ENCODE data around the gene LCN15. TPM values are rescaled to one million over a fixed set of nuclear protein-coding genes. Genes with fewer than 3 reads are reported as not detected.

LCN15 gene
- total RNA-seq, 1 experiment from 2014 or later, result not detected

DNA sequence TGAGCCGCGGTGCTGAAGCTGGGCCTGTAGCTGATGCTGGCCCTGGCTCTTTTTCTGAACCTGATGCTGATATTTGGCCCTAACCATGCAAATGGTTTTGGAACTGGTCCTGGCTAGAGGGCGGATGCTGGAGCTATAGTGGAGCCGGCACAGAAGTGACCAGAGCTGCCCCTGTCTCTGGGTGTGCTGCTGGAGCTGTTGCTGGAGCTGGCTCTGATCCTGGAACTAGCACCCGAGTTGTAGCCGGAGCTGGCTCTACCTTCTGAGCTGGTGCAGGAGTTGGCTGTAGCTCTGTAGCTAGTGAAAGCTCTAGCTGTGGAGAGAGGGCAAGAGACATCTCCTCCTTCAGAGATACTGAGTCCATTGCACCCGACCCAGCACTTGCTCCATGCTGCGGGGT, 34.4 kb downstream of the LCN15 start:
- Mint-ChIP-seq H3K36me3 (ENCODE audit: insufficient read depth, unreplicated experiment) (peaks cover 48% of the 10 kb centered on the region), H3K27me3 (ENCODE audit: insufficient read depth, unreplicated experiment) (no peaks in the 10 kb centered on the region), H3K4me1 (ENCODE audit: low read depth, unreplicated experiment) (peaks cover 10% of the 10 kb centered on the region), H3K4me3 (ENCODE audit: unreplicated experiment) (peak overlapping the region; percentile 97), H3K27ac (ENCODE audit: unreplicated experiment) (no peak overlapping the region), H3K9me3 (ENCODE audit: unreplicated experiment) (no peaks in the 10 kb centered on the region)
- no peak overlapping the region for H3K4me3 ChIP-seq (ENCODE audit: low read depth, low read length)
- H3K36me3 ChIP-seq (ENCODE audit: control insufficient read depth, insufficient read depth, low read length), result peaks cover 13% of the 10 kb centered on the region
- TSS peak; percentile 26 for BruUV-seq (replicated peaks)
- ChIA-PET POLR2A (interaction anchor here (0.6 to 2.7 kb wide), 2 partner anchors 70 to 356 kb away, joined by 4 to 8 read pairs; no protein-coding TSS in a partner anchor), CTCF (interaction anchor here (0.5 to 1.5 kb wide), 2 partner anchors 17 to 245 kb away, joined by 6 to 7 read pairs; partner anchors contain the start of gene DIPK1B)
- H3K27me3 ChIP-seq (replicated peaks; ENCODE audit: control insufficient read depth, insufficient read depth, low read length), result no peaks in the 10 kb centered on the region
- H3K4me1 ChIP-seq, result peaks cover 17% of the 10 kb centered on the region
- intact Hi-C loops (cut with micrococcal nuclease; ENCODE audit: unreplicated experiment), result loop anchor here (2.0 kb wide), 1 partner anchor 61 kb away; the partner anchor contains the start of gene TMEM141
- TF ChIP-seq, protein P1, sequence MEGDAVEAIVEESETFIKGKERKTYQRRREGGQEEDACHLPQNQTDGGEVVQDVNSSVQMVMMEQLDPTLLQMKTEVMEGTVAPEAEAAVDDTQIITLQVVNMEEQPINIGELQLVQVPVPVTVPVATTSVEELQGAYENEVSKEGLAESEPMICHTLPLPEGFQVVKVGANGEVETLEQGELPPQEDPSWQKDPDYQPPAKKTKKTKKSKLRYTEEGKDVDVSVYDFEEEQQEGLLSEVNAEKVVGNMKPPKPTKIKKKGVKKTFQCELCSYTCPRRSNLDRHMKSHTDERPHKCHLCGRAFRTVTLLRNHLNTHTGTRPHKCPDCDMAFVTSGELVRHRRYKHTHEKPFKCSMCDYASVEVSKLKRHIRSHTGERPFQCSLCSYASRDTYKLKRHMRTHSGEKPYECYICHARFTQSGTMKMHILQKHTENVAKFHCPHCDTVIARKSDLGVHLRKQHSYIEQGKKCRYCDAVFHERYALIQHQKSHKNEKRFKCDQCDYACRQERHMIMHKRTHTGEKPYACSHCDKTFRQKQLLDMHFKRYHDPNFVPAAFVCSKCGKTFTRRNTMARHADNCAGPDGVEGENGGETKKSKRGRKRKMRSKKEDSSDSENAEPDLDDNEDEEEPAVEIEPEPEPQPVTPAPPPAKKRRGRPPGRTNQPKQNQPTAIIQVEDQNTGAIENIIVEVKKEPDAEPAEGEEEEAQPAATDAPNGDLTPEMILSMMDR (IDR thresholded peaks at IDR 0.05; ENCODE audit: insufficient read depth in 1 of 2, low read depth in 1 of 2, low read length in 1 of 2, severe bottlenecking in 1 of 2, unreplicated experiment in 1 of 2), result no peak
- DNase-seq, result no peak
- no peaks in the 10 kb centered on the region for H3K9me3 ChIP-seq

DNA sequence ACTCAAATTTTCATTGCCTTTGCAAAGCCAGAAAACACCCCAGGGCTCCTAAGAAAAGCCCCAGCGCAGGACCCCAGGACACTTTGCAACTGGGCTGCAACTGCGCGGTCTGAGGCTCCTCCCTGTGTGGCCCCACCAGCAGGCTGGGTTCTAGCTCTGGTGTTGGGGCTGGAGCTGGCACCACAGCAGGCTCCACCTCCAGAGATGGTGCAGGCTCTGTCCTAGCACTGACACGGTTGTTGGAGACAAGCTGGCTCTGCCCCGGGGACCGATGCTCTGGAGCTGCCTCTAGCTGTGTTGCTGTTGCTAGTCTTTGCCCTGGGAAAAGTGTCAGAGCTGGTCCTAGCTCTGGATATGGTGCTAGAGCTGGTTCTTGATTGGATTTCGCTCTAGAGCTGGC, 35.2 kb downstream of the LCN15 start:
- no peak overlapping the region for H3K27ac Mint-ChIP-seq (ENCODE audit: unreplicated experiment)
- TF ChIP-seq, protein P1 (IDR thresholded peaks at IDR 0.05; ENCODE audit: insufficient read depth in 1 of 2, low read depth in 1 of 2, low read length in 1 of 2, severe bottlenecking in 1 of 2, unreplicated experiment in 1 of 2), result no peak
- H3K27me3 ChIP-seq (replicated peaks; ENCODE audit: control insufficient read depth, insufficient read depth, low read length), result no peaks in the 10 kb centered on the region
- H3K9me3 ChIP-seq, result no peaks in the 10 kb centered on the region
- no peaks in the 10 kb centered on the region for H3K27me3 Mint-ChIP-seq (ENCODE audit: insufficient read depth, unreplicated experiment)
- peaks cover 10% of the 10 kb centered on the region for H3K4me1 Mint-ChIP-seq (ENCODE audit: low read depth, unreplicated experiment)
- intact Hi-C loops (cut with micrococcal nuclease; ENCODE audit: unreplicated experiment), result loop anchor here (2.0 kb wide), 1 partner anchor 62 kb away; the partner anchor contains the start of gene TMEM141
- H3K4me3 Mint-ChIP-seq (ENCODE audit: unreplicated experiment), result peak overlapping the region; percentile 97
- H3K36me3 Mint-ChIP-seq (ENCODE audit: insufficient read depth, unreplicated experiment), result peaks cover 56% of the 10 kb centered on the region
- no peak for DNase-seq
- H3K9me3 Mint-ChIP-seq (ENCODE audit: unreplicated experiment), result no peaks in the 10 kb centered on the region
- H3K4me3 ChIP-seq (ENCODE audit: low read depth, low read length), result peak overlapping the region; percentile 99
- no TSS peak for BruUV-seq (replicated peaks)
- H3K4me1 ChIP-seq, result peaks cover 17% of the 10 kb centered on the region
- H3K36me3 ChIP-seq (ENCODE audit: control insufficient read depth, insufficient read depth, low read length), result peaks cover 15% of the 10 kb centered on the region
- CTCF ChIA-PET, result interaction anchor here (0.6 to 1.5 kb wide), 3 partner anchors 35 to 244 kb away, joined by 3 to 6 read pairs (median 4); no protein-coding TSS in a partner anchor
- POLR2A ChIA-PET, result interaction anchor here (0.5 to 2.7 kb wide), 5 partner anchors 16 to 459 kb away, joined by 3 to 8 read pairs (median 3); partner anchors contain the start of genes ANAPC2 and SSNA1

DNA sequence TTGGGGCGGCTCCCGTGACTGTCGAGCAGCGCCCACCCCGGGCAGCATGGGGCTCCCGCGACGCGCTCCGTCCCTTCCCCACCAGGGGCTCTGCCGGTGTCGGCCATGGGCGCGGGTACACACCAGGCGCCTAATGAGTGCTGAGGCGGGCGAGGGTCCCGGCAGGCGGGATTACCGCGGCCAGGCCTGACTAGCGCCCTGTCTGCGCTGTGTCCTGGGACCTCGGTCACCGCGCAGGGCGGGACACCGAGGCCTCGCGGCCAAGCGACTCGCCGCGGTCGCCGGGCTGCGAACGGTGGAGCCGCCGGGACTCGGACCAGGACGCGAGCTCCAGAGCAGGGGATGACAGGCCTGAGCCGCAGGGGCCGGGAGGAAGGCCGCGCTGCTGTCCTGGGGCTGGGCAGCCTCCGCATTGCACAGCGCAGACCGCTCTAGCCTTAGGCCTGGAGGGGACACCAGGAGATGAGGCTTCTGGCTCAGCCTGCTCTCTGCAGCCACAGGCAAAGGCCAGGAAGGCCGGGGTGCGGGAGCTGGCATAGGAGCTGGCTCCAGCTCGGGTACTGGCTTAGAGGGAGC, 35.7 kb downstream of the LCN15 start:
- peak in 1 of 2 experiments; percentile 58 for DNase-seq
- H3K27me3 ChIP-seq (replicated peaks; ENCODE audit: control insufficient read depth, insufficient read depth, low read length), result no peaks in the 10 kb centered on the region
- no TSS peak for BruUV-seq (replicated peaks)
- Mint-ChIP-seq H3K4me3 (ENCODE audit: unreplicated experiment) (peak overlapping the region; percentile 97), H3K36me3 (ENCODE audit: insufficient read depth, unreplicated experiment) (peaks cover 61% of the 10 kb centered on the region), H3K27me3 (ENCODE audit: insufficient read depth, unreplicated experiment) (no peaks in the 10 kb centered on the region), H3K4me1 (ENCODE audit: low read depth, unreplicated experiment) (peaks cover 10% of the 10 kb centered on the region), H3K27ac (ENCODE audit: unreplicated experiment) (no peak overlapping the region), H3K9me3 (ENCODE audit: unreplicated experiment) (no peaks in the 10 kb centered on the region)
- H3K9me3 ChIP-seq, result no peaks in the 10 kb centered on the region
- ChIA-PET CTCF (interaction anchor here (0.6 to 2.0 kb wide), 7 partner anchors 14 to 587 kb away, joined by 3 to 12 read pairs (median 4); no protein-coding TSS in a partner anchor), POLR2A (interaction anchor here (0.5 to 2.7 kb wide), 13 partner anchors 14 to 634 kb away, joined by 3 to 8 read pairs (median 3); partner anchors contain the start of genes ANAPC2, NACC2 and SSNA1)
- TF ChIP-seq, protein P1 (IDR thresholded peaks at IDR 0.05; ENCODE audit: insufficient read depth in 1 of 2, low read depth in 1 of 2, low read length in 1 of 2, severe bottlenecking in 1 of 2, unreplicated experiment in 1 of 2), result no peak
- peaks cover 17% of the 10 kb centered on the region for H3K36me3 ChIP-seq (ENCODE audit: control insufficient read depth, insufficient read depth, low read length)
- H3K4me1 ChIP-seq, result peaks cover 17% of the 10 kb centered on the region
- peak overlapping the region; percentile 99 for H3K4me3 ChIP-seq (ENCODE audit: low read depth, low read length)
- intact Hi-C loops (cut with micrococcal nuclease; ENCODE audit: unreplicated experiment), result loop anchor here (2.0 kb wide), 1 partner anchor 62 kb away; the partner anchor contains the start of gene TMEM141

Measured in Caco-2 (cell line).